ENCODE results near the gene FAAP100. TPM values are rescaled to one million over a fixed set of nuclear protein-coding genes. Genes with fewer than 3 reads are reported as not detected.
A peak's percentile ranks its signal among the peaks of the same experiment; 100 is the strongest.

The FAAP100 gene
- total RNA-seq, 6 donors from 2014 or later, result 22.0 to 70.2 (median 32.5) TPM

DNA sequence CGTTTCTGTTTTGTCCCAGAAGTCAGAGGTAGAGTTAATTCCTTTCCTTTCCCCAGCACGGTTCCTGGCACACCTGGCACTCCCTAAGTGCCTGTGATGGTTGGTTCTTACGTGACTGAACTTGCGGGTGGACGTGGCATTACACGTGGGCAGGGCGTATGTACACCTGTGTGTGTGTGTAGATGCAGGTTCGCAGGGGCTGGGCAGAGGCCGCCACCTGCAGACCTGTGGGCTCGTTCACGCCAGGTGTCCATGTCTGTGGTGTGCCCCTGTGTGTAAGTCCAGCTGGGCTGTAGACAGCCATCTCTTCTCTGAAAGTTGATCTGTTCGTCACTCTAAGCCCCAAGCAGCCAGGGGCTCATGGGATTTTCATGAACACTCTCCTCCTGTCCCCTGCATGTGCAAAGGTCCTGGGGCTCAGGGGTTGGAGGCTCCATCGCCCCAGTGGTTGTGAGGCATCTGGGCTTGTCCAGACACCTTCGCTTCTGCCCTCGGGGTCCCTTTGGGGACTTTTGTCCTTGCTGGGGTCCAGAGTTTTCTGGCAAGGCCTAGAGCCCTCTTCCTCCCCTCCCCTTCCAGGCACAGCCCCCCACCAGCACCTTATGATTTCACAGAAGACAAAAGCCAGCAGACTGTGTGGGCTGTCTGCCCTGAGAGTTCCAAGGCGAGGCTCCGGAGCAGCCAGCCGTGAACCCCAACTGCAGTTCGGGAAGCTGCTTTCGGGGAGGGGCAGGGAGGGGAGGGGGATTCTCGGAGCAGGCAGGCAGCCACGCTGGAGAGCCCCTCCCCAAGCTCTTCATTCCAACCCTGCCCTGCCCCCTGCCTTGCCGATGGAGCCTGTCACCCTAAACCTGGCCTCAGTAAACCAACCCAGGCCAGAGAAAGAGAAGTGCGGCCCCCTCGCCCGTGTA, 29.4 kb downstream of the FAAP100 start:
- peak in 1 of 2 donors; percentile 55 for DNase-seq
- no peaks in the 10 kb centered on the region for H3K36me3 ChIP-seq
- H3K9me3 ChIP-seq, result no peaks in the 10 kb centered on the region
- peaks cover 21 to 36% (median 27%) of the 10 kb centered on the region in 4 donors for H3K4me1 ChIP-seq
- ATAC-seq (ENCODE audit: low FRiP score in 2 of 2), result no peak
- H3K27me3 ChIP-seq, result peaks cover 0 to 10% (median 4%) of the 10 kb centered on the region in 4 donors
- no peak overlapping the region for H3K4me3 ChIP-seq
- TF ChIP-seq, protein P1, sequence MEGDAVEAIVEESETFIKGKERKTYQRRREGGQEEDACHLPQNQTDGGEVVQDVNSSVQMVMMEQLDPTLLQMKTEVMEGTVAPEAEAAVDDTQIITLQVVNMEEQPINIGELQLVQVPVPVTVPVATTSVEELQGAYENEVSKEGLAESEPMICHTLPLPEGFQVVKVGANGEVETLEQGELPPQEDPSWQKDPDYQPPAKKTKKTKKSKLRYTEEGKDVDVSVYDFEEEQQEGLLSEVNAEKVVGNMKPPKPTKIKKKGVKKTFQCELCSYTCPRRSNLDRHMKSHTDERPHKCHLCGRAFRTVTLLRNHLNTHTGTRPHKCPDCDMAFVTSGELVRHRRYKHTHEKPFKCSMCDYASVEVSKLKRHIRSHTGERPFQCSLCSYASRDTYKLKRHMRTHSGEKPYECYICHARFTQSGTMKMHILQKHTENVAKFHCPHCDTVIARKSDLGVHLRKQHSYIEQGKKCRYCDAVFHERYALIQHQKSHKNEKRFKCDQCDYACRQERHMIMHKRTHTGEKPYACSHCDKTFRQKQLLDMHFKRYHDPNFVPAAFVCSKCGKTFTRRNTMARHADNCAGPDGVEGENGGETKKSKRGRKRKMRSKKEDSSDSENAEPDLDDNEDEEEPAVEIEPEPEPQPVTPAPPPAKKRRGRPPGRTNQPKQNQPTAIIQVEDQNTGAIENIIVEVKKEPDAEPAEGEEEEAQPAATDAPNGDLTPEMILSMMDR (IDR thresholded peaks at IDR 0.05), result no peak
- no peak for TF ChIP-seq POLR2AphosphoS5 (IDR thresholded peaks at IDR 0.05)
- no peak for TF ChIP-seq POLR2A (IDR thresholded peaks at IDR 0.05)
- no peak for TF ChIP-seq EP300 (IDR thresholded peaks at IDR 0.05)
- H3K27ac ChIP-seq, result no peak overlapping the region
- 70 to 79% methylated on average over 23 to 26 of the region's 26 CpGs for WGBS, 2 donors

DNA sequence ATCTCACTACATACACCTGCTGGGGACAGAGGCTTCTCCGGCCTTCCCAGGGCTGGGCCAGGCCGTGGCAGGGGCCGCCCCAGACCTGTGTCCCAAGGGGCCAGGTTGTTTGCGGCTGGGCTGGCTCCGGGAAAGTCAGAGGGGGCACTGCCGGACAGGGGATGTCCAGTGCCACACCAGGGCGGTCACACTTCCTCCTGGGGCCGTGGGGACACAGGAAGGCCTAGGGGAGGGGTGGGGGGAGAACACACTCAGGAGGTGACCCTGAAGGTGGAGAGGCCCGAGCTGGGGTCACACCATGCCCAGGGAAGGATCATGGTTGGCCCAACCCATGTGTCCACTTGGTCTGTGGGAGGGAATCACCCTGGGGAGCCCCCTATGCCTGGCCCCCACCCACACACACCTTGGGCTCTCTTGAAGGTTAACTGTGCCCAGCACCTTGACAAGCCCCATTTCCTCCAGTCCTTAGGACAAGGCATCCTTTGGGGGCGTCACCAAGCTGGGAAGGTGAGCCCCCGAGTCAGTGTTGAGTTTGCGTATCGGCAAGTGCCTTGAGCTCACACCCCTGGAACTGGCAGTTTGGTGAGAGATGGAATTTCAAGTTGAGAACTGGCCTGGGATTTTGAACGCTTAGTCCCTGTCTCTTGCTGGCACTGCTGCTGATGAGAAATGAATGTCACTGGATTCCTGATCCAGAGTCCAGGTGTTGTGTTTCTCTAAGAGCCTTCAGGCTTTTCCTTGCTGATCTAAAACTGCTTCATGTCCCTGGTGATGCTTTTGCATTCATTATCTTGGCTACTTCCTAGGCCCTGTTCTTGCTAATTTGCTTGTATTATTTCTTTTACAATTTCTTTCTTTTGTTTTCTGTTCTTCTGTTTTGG, 31.9 kb downstream of the FAAP100 start:
- Histone ChIP-seq H3K4me1 (peaks cover 39 to 57% (median 46%) of the 10 kb centered on the region in 4 donors), H3K36me3 (no peaks in the 10 kb centered on the region), H3K4me3 (peak overlapping the region in 3 of 4 donors; percentile 51 to 66 (median 65)), H3K9me3 (no peaks in the 10 kb centered on the region), H3K27ac (peak overlapping the region; percentile 21 to 100 (median 48)), H3K27me3 (peaks cover 0 to 10% (median 4%) of the 10 kb centered on the region in 4 donors)
- 72 to 78% methylated on average over 12 to 13 of the region's 14 CpGs for WGBS, 2 donors
- TF ChIP-seq POLR2A (IDR thresholded peaks at IDR 0.05) (no peak), POLR2AphosphoS5 (IDR thresholded peaks at IDR 0.05) (no peak), EP300 (IDR thresholded peaks at IDR 0.05) (no peak)
- TF ChIP-seq, protein P1 (IDR thresholded peaks at IDR 0.05), result no peak
- DNase-seq, result peak in 1 of 2 donors; percentile 70
- no peak for ATAC-seq (ENCODE audit: low FRiP score in 2 of 2)

- H3K27me3 ChIP-seq, result peaks cover 0 to 10% (median 3%) of the 10 kb centered on the region in 4 donors
- H3K4me3 ChIP-seq, result peak overlapping the region; percentile 45 to 66 (median 58)
- TF ChIP-seq EP300 (IDR thresholded peaks at IDR 0.05) (no peak), POLR2A (IDR thresholded peaks at IDR 0.05) (peak in 2 of 4 donors; percentile 17 to 38), POLR2AphosphoS5 (IDR thresholded peaks at IDR 0.05) (peak in 1 of 2 donors; percentile 28)
- TF ChIP-seq, protein P1 (IDR thresholded peaks at IDR 0.05), result peak; percentile 53 to 95 (median 87)
- H3K9me3 ChIP-seq, result no peaks in the 10 kb centered on the region
- ATAC-seq (ENCODE audit: low FRiP score in 2 of 2), result peak; percentile 10 to 68
- H3K4me1 ChIP-seq, result peaks cover 39 to 59% (median 48%) of the 10 kb centered on the region in 4 donors
- peak; percentile 79 to 95 for DNase-seq
- WGBS, 2 donors, result 5 to 8% methylated on average over 17 to 34 of the region's 61 CpGs
- H3K27ac ChIP-seq, result peak overlapping the region; percentile 45 to 100 (median 68)
- H3K36me3 ChIP-seq, result no peaks in the 10 kb centered on the region
Observed at GRCh38 chr17:81519284-81520020, 32.7 kb downstream of the FAAP100 start.

DNA sequence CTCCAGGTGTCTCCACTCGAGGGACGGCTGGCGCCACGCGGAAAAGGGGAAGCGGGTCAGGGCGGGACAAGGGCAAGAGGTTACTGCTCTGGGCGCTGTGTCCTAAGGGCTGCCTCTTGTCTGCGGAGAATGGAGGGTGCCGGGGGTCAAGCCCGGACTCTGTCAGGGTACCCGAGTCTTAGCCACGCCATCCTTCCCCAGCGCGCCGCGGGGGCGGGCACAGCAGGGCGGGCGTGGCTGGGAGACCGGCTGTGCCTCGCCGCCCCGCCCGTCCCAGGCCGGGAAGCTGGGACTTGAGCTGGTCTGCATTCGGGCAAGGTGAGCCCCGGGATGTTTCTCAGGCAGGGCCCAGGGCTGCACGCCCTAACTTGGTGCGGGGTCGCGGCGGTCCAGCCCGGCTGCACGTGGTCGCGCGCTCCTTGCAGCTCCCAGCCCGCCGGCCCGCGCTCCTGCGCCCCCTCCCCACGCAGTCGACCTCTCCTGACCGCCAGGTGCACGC, 33.3 kb downstream of the FAAP100 start:
- Histone ChIP-seq H3K4me1 (peaks cover 39 to 65% (median 54%) of the 10 kb centered on the region in 4 donors), H3K4me3 (peak overlapping the region; percentile 45 to 66 (median 58)), H3K27me3 (peaks cover 0 to 4% (median 2%) of the 10 kb centered on the region in 4 donors), H3K36me3 (no peaks in the 10 kb centered on the region), H3K27ac (peak overlapping the region; percentile 45 to 100 (median 68)), H3K9me3 (no peaks in the 10 kb centered on the region)
- ATAC-seq (ENCODE audit: low FRiP score in 2 of 2) (peak; percentile 34 to 35), DNase-seq (peak; percentile 70 to 93)
- WGBS, 2 donors, result 1 to 20% methylated on average over 2 to 16 of the region's 47 CpGs
- TF ChIP-seq POLR2A (IDR thresholded peaks at IDR 0.05) (peak in 1 of 4 donors; percentile 36), EP300 (IDR thresholded peaks at IDR 0.05) (no peak), POLR2AphosphoS5 (IDR thresholded peaks at IDR 0.05) (no peak)

Data from upper lobe of left lung (tissue), 6 donors.